ENCODE data around the gene KCNH5. TPM values are rescaled to one million over a fixed set of nuclear protein-coding genes. Genes with fewer than 3 reads are reported as not detected.

The KCNH5 gene, protein sequence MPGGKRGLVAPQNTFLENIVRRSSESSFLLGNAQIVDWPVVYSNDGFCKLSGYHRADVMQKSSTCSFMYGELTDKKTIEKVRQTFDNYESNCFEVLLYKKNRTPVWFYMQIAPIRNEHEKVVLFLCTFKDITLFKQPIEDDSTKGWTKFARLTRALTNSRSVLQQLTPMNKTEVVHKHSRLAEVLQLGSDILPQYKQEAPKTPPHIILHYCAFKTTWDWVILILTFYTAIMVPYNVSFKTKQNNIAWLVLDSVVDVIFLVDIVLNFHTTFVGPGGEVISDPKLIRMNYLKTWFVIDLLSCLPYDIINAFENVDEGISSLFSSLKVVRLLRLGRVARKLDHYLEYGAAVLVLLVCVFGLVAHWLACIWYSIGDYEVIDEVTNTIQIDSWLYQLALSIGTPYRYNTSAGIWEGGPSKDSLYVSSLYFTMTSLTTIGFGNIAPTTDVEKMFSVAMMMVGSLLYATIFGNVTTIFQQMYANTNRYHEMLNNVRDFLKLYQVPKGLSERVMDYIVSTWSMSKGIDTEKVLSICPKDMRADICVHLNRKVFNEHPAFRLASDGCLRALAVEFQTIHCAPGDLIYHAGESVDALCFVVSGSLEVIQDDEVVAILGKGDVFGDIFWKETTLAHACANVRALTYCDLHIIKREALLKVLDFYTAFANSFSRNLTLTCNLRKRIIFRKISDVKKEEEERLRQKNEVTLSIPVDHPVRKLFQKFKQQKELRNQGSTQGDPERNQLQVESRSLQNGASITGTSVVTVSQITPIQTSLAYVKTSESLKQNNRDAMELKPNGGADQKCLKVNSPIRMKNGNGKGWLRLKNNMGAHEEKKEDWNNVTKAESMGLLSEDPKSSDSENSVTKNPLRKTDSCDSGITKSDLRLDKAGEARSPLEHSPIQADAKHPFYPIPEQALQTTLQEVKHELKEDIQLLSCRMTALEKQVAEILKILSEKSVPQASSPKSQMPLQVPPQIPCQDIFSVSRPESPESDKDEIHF
- 0.68 and 2.3 TPM in 2 replicates for total RNA-seq (2014; rRNA removed; shearing (Covaris generic))

DNA sequence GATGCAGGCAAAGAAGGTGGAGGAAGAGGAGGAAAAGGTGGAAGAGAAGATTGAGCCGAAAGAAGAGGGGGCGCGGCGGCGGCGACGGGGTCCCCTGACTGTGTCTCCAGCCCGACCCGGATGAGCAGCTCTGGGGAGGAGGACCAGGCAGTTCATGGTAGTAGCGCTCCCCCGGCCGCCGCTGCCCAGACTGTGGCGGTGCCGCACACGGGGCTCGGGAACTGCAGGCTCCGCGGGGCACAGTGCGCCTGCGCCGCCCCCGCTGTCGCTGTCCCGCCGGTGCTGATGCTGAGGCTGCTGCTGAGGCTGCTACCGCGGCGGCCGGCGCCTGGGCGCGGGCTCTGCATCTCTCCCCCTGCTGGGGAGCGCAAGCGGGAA is at the start of gene KCNH5:
KCNH5 (minus strand) TSS at position 225 of the 378 bp plus-strand sequence. CDS start 272 bp downstream, outside the sequence.
- peak; percentile 44 for DNase-seq (ENCODE audit: low spot score)

DNA sequence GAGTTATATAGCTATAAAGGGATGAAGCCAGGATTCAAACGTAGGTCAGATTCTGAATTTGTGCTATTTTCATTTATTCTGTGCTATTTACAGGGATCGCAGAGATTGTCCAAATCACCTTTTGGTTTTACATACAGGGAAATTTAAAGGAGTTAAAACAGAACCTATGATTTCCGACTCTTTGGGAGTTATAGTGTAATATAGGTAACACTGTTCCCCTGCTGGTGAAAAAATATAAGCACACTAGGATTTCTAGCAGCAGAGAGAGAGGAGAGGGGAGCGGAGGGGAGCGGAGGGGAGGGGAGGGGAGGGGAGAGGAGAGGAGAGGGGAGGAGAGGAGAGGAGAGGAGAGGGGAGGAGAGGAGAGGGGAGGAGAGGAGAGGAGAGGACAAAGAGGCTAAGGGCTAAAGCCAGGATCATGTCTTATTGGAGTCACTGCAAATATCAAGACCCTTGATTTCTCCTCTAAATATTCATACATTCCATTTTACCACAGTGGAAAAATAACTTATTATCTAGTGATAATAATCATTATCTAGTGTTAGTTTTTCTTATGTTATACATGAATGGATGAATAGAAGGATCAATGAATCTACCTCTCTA is 46.2 kb upstream of the KCNH5 start:
- DNase-seq (ENCODE audit: low spot score) = no peak

DNA sequence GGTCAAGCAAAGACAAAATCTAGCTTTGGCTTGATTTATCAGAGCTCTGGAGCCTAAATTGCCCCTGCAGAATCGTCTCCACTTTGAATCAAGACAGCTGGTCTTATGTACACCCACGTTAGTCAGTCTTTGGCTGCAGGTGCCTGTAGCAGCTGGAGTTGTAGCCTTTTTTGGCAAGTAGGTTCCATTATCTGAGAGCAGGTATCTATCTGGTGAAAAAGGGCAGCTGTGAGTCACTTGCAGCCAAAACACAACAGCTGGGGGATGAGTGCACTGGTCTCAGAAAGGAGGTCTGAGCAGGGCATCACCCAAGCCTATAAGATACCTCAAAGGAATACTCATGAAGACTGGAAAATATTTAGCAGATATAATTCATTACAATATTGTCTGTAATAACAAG is 43.6 kb upstream of the KCNH5 start:
- DNase-seq (ENCODE audit: low spot score) = no peak

DNA sequence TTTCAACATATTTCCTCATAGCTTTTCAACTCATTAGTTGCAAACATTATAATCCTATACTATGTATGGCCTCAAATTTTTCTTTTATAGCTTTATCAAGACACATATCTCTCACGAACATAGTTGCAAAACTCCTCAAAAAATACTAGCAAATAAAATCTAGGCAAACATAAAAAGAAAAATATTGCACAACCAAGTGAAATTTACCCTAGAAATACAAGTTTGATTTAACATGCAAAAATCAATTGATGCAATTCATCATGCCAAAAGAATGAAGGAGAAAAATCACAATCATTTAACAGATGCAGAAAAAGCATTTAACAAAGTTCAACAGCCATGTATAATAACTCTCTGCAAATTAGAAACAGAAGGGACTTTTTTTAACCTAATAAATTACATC is 33.3 kb upstream of the KCNH5 start:
- DNase-seq (ENCODE audit: low spot score) = no peak

DNA sequence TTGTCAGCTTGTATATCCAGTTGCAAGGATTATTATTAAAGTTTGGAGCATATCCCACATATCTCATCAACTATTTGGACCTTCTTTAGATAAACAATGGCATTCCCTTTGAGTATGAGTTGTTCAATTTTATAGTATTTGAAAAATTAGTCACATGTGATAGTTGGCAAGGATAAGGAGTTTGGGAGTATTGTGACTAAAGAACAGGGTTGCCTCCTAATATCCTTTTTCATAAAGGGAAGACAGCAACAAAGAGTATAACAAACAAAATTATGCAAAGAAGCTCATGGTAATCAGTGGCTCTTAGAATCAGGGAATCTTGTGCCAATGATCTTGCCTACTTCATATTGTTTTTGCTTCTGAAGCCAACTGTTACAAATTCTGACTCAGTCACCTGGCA is 31.2 kb upstream of the KCNH5 start:
- DNase-seq (ENCODE audit: low spot score) = no peak

DNA sequence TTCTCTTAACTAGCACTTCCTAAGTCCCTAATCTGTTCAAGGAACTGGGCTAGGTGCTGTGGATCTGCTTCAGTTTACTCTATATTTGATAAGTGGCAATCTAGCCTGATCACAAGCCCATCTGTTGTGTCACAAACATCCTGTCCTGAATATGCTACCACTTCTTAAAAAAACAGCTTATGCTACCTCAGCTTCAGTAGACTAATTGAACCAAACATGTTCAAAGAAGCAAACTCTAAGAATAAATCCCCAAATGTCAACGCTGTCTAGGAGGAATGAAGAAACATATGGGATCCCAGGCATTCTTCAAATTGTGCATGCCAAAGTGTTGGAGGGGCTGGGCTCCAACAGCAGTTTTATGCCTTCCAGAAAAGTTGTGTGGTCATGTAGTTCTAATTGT is 10.4 kb upstream of the KCNH5 start:
- no peak for DNase-seq (ENCODE audit: low spot score)

DNA sequence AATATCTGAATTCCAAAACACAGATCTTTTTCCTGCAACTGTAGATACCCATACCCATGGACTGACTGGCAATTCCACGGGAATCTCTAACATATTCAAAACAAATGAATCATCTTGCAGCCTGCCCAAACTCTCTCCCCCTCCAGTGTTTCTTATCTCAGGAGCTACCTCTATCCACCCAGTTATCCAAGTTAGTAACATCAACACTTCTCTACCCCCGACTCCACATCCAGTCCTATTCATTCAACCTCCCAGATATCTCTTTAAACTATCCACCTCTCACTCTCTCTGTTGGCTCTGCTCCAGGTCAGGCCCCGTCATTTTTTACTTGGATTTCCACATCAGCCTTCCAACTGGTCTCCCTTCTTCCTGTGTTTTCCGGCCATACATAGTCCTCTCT is 6.7 kb upstream of the KCNH5 start:
- DNase-seq (ENCODE audit: low spot score) = no peak

DNA sequence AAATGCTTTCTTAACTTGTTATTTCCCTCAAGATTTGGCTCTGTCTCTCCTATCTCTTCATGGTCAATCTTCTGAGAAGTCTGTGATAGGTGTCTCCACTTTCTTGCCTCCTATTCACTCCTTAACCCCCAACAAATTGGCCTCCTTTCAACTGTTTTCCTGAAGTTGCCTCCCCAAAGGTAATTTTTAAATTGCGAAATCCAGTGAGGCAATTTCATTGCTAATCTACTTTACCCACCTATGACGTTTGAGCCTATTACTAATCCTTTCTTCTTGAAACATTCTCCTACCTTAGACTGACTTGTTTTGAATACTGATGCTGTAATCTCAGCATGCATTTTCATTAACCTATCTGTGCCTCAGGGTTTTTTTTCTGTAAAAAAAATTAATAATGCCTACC is 6.0 kb upstream of the KCNH5 start:
- DNase-seq (ENCODE audit: low spot score) = no peak

DNA sequence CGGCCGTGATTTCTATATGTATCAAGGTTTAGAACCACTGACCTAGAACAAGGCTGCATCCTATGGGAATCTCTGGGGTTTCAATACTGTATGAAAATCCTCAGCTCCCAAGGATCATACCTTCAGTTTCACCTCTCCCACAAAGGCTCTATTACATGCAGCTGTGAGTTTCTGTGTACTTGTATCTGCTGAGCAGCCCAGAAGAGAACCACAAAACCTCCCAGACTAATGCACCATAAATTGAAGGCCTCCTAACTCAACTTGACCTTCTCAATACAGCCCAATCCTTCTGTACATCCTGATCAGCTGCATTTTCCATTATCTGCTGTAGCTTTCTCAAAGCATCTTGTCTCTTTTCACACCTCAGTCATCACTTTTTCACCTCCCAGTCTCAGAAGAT is 5.4 kb upstream of the KCNH5 start:
- DNase-seq (ENCODE audit: low spot score) = no peak

DNA sequence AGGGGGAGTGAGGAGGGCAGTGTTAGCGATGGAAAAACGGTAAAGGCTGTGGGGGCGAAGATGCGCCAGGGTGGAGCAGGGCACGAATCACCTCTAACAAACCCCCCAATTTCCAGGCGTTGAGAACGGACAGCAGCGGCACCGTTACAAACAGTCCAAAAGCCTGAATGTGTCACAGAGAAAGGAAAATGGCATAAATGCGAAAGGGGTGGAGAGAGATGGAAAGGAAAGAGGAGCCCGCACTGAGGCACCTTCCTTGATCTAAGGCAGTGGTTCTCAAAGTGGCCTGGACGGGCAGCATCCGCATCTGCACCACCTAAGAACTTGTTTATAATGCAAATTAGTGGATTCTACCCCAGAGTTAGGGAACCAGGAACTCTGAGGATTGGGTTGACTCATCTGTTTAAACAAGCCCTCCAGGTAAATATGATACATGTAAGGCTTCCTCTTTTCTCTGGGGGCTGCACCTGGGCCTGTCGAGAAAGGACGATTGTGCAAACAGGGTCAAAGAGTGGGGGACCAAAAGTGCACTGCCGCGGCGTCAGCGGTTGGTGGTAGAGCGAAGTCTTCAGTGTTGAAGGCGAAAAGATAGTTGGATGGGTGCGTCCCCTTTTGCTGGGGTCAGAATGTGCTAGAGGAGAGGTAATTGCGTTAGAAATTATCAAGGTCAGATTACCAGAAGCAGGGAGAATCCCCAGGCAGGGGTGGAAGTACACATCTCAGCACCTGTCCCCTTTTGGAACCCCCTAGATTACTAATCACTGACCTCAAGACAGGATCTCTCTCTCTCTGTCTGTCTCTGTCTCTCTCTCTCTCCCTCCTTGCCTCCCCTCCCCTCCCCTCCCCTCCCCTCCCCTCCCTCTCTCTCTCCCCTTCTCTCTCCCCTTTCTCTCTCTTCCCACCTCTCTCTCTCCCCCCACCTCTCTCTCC is 1.3 kb upstream of the KCNH5 start:
- no peak for DNase-seq (ENCODE audit: low spot score)

DNA sequence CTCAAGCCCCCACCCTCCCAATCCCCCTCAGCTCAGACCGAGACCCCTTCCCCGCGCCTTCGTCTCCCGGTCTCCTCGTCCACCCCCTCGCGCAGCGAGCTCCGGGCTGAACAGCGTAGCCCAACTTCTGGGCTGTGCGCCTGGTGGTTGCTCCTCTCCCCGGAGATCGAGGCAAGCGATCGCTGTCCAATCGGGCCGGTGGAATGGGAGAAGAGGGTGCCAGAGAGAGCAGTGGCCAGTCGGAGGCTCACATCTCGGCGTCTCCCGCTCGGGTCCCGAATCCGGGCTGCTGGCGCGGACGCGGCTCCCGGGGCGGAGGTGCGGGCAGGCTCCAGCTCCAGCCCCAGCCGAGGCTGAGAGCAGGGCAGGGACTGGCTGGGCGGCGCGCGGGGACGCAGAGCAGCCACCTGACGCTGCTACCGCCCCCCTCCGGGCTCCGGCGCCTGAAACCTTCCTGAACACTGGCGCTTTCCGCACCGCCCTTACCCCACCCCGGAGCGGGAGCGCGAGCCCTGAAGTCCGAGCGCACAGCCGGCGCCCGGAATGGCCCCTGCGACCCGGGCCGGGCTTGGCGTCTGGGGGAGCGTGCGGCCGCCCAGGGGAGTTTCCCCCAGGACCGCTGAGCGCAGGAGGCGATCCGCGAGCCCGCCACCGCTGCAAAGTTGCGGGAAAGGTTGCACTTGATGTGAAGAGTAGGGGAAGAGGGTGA is 508 bp upstream of the KCNH5 start:
- peak; percentile 17 for DNase-seq (ENCODE audit: low spot score)

DNA sequence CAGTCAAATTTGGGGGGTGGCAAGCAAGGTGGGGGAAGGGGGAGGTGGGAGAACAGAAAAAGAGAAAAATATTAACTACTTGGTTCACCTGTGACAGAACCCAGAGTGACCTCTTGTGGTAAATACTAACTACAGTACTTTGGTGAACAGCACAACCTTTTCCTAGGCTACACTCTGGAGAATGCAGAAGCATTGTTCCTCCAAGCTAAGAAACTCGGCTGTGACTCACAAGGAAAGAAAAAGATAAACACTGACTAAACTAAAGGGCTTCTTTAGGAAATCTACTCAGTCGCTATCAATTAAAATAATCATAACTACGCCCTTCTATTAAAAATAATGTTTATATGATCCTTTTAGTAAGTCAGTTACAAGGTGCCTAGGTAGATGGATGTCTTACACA is 5.4 kb downstream of the KCNH5 start:
- DNase-seq (ENCODE audit: low spot score) = peak; percentile 69

DNA sequence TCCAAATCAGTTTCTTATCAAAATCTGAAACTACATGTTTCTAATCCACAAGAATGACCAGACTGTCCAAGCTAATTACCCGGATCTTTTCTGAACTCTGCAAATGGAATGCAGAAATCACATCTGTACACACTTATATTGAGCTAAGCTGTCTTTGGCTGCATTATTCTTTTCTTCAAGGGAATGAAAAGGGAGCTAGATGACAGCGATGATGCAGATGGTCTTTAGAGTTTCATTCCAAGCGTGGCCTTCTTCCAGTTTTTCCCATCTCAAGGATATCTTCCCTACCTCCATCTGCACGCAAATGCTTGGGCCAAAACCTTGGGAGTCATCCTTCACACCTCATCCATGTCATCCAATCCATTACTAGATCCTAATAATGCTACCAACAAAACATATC is 12.6 kb downstream of the KCNH5 start:
- DNase-seq (ENCODE audit: low spot score) = no peak

DNA sequence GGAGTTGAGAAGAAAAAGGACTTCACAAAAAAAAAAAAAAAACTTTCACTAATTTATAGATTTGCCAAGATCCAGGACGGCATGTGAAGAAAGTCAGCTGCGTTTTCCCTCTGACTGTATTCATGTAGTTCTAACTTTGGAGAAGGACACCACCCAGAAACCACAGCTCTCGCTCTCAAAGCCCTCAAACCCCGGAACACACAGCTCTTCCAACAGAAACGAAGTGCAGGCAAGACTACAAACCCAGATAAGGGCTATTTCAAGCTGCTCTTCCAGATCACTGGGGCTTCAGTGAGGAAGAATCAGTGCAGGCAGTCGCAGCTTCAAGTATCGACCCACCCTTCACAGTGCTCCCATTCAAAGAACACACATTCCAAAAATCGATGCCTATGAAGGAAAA is 13.2 kb downstream of the KCNH5 start:
- no peak for DNase-seq (ENCODE audit: low spot score)

DNA sequence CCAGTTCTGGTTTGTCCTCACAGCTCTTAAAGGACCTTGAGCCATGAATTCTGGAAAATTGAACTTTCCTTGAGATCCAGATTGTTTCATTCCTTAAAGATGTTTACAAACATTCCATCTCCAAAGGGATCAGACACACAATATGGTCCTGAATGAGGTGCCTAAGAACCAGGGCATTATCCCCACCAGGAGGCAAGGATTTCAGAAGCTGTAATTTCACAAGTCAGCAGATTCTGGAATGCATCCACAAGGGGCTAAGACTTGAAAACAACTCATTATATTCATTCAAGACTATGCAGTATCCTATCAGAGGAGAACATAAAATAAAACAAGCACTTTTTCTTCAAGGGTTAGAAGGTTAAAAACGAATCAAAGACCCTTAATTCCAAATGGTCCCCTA is 15.1 kb downstream of the KCNH5 start:
- DNase-seq (ENCODE audit: low spot score) = no peak

DNA sequence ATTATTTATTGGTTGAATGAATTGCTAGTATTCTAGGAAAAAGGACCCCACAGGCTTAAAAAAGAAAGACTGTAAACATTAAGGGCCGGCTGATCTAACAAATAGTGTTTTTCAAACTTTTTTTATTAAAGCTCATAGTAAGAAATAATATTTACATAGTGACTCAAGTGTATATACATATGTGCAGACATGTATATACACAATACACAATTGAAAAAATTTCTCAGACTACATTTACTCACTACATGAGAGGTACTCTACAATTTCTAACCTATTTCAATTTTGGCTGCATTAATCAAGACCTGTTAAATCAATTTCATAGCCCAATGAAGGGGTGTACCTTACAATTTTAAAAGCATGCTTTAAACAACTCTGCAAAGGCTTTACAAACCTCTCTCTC is 17.5 kb downstream of the KCNH5 start:
- no peak for DNase-seq (ENCODE audit: low spot score)

DNA sequence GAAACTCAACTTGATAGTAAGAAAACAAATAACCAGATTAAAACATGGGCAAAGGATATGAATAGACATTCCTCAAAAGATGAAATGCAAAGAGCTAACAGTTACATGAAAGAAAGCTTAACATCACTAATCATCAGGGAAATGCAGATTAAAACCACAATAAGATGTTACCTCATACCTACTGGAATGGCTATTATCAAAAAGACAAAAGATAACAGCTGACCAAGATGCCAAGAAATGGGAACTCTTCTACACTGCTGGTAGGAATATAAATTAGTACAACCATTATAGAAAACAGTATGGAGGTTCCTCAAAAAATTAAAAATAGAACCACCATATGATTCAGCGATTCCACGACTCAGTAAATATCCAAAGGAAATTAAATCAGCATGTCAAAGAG is 18.8 kb downstream of the KCNH5 start:
- DNase-seq (ENCODE audit: low spot score) = no peak

DNA sequence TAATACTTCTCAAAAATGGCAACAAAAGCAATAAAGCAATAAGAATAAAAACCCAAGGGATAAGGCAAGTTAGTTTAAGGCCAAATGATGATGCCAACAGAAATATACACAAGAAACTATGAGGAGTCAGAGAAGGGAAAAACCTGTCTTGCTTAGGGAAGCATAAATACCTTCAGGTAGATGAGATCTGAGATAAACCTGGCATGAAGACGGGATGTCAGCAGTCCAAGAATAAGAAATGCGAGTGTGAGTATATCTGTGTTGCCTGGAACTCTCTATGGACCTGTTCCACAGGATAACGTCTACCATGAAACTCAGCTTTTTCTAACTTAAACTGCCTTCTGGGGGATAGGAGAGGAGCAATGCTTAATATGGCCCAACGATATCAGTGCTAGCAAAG is 30.6 kb downstream of the KCNH5 start:
- DNase-seq (ENCODE audit: low spot score) = no peak

DNA sequence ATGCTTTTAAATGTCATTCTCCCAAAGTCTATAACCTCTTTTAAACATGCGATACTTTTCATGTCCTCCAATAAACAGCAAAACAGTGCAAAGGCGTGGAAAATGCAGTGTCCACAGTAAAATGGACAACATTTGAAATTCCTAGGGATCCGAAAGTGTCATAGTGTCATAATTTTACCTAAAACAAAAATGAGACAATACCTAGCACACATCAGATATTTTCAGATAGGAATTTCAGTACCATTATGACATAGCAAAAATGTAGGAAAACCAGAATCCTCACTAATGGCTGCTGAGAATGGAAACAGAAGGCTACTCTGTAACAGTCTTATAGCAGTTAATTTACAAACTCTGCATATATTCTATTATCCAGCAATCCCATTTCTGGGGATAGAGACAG is 33.1 kb downstream of the KCNH5 start:
- DNase-seq (ENCODE audit: low spot score) = no peak

DNA sequence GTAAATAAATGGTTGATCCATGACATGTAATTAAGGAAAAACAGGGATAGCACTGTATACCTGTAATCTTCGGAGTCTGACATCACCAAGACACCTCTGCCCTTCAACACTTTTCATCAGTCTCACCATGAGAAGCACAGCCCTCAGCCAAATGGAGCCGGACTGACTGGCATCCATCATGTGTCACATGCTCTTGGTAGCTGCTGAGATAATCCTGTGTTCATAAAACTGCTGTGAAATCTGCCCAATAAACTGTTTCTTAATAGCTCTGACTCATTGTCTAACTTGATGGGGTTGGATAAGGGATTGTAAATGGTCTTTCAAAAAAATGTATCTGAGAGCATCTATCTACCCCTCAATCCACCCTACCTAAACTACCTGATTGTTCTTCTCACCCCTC is 33.6 kb downstream of the KCNH5 start:
- DNase-seq (ENCODE audit: low spot score) = peak; percentile 5

DNA sequence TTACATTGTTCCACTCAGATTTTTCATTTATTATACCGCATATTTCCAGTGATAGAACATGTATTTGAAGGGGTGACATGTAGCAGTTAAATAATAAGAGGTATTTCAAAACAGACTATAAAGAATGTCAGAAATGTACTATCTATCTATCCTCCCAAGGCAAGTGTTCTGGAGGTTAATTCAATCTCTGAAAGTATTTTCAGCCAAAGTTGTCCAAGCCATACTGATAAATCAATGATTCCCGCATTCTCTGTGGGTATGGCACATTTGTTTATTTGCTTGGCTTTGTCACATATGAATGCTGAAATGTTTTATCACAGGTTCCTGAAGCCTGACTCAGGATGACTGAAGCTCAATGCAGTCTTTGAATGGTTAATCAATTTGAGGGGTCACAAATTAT is 35.8 kb downstream of the KCNH5 start:
- DNase-seq (ENCODE audit: low spot score) = no peak
